Sigmoid colon (tissue), 4 donors: ENCODE results near the gene MAT2B.

Experiments used
- POLR2AphosphoS5 ChIP-seq, 4 donors: sonication (generic); formaldehyde crosslinking; IDR thresholded peaks; one replicate each; pipeline ENCODE4 v1.6.1; 2017; ENCODE audit warnings: antibody characterized with exemption in 4 of 4
- TF ChIP-seq, protein P1 (sequence below), 4 experiments: fragments of 450-650 bp in 3 of 4; fragments of 200-600 bp in 1 of 4; IDR thresholded peaks; one replicate each; pipeline ENCODE4 v1.5.1; 2016 to 2019; ENCODE audit warnings: antibody characterized with exemption in 4 of 4, mild to moderate bottlenecking in 3 of 4, moderate library complexity in 2 of 4

DNA sequence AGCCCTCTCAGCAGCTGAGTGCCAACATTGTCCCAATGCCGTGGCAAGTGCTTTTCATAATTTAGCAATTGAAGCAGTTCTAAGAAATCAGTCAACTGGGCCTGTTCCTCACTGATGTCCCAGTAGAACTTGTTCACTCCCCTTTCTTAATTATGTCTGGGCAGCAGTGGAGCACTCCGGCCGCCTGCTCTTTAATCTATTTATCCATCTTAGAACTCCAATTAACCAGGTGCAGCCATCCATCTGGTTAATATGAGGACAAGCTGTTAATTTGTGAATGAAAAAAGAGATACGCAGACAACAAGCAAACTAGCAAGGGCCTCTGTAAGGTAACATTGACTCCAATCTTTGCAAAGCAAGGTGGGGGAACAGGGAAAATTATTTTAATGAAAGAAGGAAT lies 39.4 kb downstream of the MAT2B start:
- TF ChIP-seq POLR2AphosphoS5 (IDR thresholded peaks at IDR 0.05) = no peak
- TF ChIP-seq, protein P1, sequence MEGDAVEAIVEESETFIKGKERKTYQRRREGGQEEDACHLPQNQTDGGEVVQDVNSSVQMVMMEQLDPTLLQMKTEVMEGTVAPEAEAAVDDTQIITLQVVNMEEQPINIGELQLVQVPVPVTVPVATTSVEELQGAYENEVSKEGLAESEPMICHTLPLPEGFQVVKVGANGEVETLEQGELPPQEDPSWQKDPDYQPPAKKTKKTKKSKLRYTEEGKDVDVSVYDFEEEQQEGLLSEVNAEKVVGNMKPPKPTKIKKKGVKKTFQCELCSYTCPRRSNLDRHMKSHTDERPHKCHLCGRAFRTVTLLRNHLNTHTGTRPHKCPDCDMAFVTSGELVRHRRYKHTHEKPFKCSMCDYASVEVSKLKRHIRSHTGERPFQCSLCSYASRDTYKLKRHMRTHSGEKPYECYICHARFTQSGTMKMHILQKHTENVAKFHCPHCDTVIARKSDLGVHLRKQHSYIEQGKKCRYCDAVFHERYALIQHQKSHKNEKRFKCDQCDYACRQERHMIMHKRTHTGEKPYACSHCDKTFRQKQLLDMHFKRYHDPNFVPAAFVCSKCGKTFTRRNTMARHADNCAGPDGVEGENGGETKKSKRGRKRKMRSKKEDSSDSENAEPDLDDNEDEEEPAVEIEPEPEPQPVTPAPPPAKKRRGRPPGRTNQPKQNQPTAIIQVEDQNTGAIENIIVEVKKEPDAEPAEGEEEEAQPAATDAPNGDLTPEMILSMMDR (IDR thresholded peaks at IDR 0.05) = no peak
